ENCODE data around the gene MAML2.

The MAML2 gene

GRCh38 chr11:96203567-96204365 is 139.2 kb downstream of the MAML2 start:
- Histone ChIP-seq H3K27me3 (ENCODE audit: insufficient read depth, poor library complexity, severe bottlenecking) (no peaks in the 10 kb centered on the region), H3K4me3 (replicated peaks; ENCODE audit: insufficient read depth, low read length) (no peak overlapping the region), H3K27ac (replicated peaks) (no peak overlapping the region)
- TF ChIP-seq GABPA (IDR thresholded peaks at IDR 0.05; ENCODE audit: low read depth) (no peak), POLR2AphosphoS5 (IDR thresholded peaks at IDR 0.05; ENCODE audit: low read depth) (no peak), SPI1 (IDR thresholded peaks at IDR 0.05; ENCODE audit: borderline replicate concordance, low read depth) (no peak), REST (IDR thresholded peaks at IDR 0.05; ENCODE audit: insufficient replicate concordance, low read depth) (no peak), CTCF (IDR thresholded peaks at IDR 0.05; ENCODE audit: insufficient read depth, low read length) (no peak)
- DNase-seq (ENCODE audit: low read depth in 1 of 2, low spot score in 1 of 2): no peak

GRCh38 chr11:96200243-96200642 is 142.8 kb downstream of the MAML2 start:
- no peak for DNase-seq (ENCODE audit: low read depth in 1 of 2, low spot score in 1 of 2)
- H3K27ac ChIP-seq (replicated peaks): no peak overlapping the region
- TF ChIP-seq REST (IDR thresholded peaks at IDR 0.05; ENCODE audit: insufficient replicate concordance, low read depth): no peak
- no peak for TF ChIP-seq GABPA (IDR thresholded peaks at IDR 0.05; ENCODE audit: low read depth)
- no peak for TF ChIP-seq CTCF (IDR thresholded peaks at IDR 0.05; ENCODE audit: insufficient read depth, low read length)
- no peak for TF ChIP-seq SPI1 (IDR thresholded peaks at IDR 0.05; ENCODE audit: borderline replicate concordance, low read depth)
- no peak for TF ChIP-seq POLR2AphosphoS5 (IDR thresholded peaks at IDR 0.05; ENCODE audit: low read depth)
- H3K27me3 ChIP-seq (ENCODE audit: insufficient read depth, poor library complexity, severe bottlenecking): no peaks in the 10 kb centered on the region
- H3K4me3 ChIP-seq (replicated peaks; ENCODE audit: insufficient read depth, low read length): no peak overlapping the region

- DNase-seq (ENCODE audit: low read depth in 1 of 2, low spot score in 1 of 2): no peak
- no peak overlapping the region for H3K4me3 ChIP-seq (replicated peaks; ENCODE audit: insufficient read depth, low read length)
- H3K27ac ChIP-seq (replicated peaks): no peak overlapping the region
- H3K27me3 ChIP-seq (ENCODE audit: insufficient read depth, poor library complexity, severe bottlenecking): no peaks in the 10 kb centered on the region
- no peak for TF ChIP-seq POLR2AphosphoS5 (IDR thresholded peaks at IDR 0.05; ENCODE audit: low read depth)
- no peak for TF ChIP-seq REST (IDR thresholded peaks at IDR 0.05; ENCODE audit: insufficient replicate concordance, low read depth)
- TF ChIP-seq GABPA (IDR thresholded peaks at IDR 0.05; ENCODE audit: low read depth): no peak
Observed at GRCh38 chr11:96199563-96200025, 143.4 kb downstream of the MAML2 start.

All from HL-60 (cell line).